GM18498 (cell line): ENCODE data around the gene EPHA4.

Experiments used
- ATAC-seq: cut with Tn5 transposase; IDR thresholded peaks from one replicate; pipeline ENCODE4 v1.9.1; 2021; ENCODE audit warnings: mild to moderate bottlenecking, moderate library complexity; ENCODE audit not compliant: unreplicated experiment

The EPHA4 gene

DNA sequence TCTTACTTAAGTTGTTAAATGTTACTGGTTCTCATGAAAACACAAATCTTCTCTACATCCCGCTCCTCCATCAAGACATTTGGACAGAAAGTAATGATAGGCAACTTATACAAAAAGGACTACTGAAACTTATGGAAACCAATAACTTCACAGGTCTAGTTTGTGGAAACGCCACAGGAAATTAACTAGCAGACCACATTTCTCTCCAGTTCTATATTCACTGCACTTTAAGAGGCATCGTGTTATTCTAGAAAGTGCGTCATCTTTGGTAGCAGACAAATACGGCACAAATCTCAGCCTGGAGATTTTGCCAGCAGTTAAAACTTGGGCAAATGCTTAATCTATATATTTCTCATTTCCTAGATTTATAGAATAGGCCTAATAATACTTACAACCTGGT lies 164.3 kb downstream of the EPHA4 start:
- no peak for ATAC-seq

DNA sequence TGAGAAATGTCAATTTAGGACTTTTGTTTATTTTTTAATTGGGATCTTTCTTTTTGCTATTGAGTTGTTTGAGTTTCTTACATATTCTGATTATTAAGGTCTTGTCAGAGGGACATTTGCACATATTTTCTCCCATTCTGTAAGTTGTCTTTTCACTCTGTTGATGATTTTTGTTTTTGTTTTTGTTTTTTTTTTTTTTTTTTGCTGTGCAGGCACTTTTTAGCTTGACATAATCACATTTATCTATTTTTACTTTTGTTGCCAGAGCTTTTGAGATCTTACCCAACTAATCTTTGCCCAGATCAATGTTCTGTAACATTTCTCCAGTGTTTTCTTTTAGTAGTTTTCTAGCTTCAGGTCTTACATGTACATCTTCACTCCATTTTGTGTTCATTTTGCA lies 166.6 kb downstream of the EPHA4 start:
- ATAC-seq, result no peak

DNA sequence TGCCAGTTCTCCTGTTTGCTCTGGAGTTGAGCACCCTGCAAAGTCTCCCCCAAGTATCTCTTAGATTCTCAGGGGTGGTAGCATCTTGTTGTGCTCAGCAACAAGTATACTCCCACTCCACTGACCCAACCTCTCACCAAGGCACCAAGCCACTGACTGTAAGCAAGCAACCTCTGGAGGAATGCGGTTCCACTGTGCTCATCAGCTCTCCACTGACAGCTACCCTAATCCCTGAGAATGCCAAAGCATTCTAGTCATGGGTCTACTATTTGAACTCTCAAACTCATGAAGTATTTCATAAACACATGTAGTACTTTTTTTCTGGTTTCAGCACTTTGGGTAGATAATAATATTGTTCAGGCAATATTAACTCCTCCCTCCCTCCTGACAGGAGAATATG lies 170.0 kb downstream of the EPHA4 start:
- ATAC-seq, result no peak

DNA sequence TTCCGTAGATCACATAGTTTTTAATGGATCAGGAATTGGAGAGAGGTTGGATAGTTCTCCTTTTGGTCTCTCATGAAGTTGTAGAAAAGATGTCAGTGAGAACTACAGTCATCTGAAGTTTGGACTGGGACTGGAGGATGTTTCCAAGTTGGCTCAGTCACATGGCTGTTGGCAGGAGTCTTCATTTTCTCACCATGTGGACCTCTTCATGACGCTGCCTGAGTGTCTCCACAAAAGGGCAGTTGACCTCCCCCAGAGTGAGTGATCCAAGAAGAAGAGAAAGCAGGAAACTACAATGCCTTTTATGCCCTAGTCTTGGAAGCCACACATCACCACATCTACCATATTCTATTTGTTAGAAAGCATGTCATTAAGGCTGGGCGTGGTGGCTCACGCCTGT lies 171.7 kb downstream of the EPHA4 start:
- ATAC-seq, result no peak

DNA sequence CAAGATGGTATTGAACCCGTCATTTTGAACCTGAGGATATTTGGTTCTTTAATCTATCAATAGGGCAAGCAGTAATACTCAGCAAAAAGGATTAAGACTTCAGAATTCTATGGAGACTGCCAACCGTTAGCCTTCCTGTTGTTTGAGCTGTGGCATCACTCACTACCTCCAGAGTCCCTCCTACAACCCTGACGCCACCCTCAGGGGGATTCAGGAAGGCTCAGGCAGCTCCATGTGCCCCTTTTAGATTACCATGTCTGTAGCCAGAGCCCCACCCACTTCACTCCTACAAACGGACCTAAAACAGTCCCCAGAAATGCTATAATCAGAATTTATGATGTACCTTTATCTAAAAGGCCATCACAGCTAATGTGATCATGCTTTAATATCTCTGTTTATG lies 172.9 kb downstream of the EPHA4 start:
- ATAC-seq, result no peak

DNA sequence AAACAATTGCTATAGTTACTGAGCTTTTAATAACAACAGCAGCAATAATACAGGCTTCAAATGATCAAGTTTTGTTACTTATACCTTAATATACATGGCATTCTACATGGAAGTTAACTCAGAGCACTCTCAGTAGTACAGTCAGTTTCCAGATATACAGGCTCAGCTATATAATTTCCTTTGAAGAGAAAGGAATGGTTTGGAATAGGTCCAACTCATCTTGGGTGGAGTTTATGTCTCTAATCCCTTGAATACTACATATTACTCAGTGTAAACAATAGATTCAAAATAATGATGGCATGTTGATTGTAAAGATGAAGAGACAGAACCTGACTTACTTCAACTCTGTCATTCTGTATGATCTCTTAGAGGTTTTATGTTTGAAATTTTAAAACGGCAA lies 174.9 kb downstream of the EPHA4 start:
- no peak for ATAC-seq

DNA sequence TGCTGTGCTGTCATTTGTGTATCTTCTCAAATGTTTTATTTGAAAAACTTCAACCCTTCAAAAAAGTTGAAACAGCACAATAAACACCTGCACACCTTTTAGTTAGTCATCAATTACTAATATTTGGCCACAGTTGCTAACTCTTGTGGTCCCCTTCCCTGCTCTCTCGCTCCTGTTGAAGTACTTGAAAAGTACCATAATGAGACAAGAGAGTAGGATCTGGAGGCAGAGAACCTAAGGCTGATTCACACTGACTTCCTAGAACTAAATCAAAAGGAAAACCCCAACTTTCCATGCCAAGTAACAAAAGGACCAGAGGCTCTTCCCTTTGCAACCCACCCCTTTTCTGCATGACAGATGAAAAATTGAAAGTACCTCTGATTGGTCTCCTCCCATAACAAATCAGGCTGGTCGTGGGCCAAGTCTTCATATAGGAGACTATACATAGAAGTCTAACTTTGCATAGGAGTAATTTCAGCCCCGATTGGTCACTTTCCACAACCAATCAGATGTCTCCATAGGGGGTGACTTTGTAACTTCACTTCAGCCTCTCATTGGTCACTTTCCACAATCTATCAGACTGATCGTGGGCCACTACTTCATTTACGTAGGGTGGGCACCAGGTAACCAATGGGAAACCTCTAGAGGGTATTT lies 179.7 kb downstream of the EPHA4 start:
- no peak for ATAC-seq

DNA sequence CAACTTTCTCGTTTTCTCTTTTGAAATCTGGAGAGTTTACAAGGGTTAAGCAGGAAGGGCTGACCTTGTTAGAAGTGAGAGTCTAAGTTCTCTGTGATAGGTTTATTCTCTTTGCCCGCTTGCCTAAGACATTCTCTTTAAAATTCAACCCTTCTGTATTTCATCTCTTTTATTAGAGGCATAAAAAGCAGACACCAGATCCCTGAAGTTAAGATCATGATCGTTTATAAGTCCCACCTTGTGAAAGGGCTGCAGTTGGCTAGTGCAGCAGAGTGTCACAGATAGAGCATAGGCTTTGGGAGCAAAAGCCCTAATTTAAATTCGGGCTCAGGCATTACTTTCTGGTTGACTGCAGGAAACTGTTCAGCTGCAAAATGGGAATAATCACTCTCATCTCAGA lies 181.2 kb downstream of the EPHA4 start:
- no peak for ATAC-seq

DNA sequence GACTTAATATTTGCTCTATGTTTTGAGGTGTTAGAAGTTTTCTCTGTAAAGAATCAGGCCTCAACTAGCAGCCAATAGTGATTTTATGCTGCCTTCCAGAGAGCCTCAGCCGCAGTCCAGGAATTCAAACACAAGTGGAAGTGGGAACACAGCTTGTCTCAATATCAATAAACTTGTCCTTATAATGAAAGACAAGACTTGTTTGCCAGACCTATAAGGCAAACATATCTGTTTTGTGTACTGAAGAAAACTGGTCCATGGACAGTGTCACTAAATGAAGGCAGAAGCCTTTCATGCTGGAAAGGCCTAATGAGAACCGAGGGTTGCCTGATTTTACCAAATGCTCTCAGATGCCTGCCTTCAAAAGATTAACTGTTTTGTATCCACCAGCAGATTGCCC lies 182.2 kb downstream of the EPHA4 start:
- ATAC-seq, result no peak

DNA sequence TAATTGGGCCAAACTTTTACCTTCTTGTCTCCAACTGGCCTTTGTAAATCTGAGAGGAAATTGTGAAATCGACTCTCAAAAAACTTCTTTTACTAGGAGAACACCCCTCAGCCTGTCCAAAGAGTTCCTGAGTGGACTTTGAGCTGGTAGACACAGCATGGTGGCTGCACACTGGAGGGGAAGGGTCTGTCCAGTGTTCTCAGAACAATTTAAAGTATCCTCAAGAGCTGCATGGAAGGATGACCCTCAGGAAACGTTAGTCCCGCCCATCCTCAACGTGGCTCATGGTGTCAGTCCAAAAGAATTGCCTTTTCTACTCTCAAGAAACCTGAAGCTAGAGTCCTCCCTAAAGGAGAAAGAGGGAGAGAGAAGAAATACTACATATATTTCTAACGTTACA lies 182.7 kb downstream of the EPHA4 start:
- no peak for ATAC-seq

DNA sequence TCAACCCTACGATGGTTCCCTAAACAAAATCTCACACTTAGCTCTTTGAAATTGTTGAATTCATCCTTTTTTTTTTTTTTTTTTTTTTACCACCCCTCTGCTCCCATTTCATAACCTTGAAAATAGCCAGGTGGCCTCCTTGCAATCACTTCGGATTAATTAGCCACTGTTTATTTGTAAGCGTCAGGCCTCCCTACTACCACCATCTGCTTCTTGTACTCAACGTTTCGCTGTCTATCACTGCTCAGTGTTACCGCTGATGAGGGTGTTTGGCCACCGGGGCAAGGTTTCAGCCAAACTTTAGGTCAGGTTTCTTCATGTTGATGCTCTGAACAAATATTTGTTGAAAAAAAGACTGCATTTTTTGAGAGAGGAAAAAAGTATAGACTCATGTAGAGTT lies 183.2 kb downstream of the EPHA4 start:
- ATAC-seq, result no peak

DNA sequence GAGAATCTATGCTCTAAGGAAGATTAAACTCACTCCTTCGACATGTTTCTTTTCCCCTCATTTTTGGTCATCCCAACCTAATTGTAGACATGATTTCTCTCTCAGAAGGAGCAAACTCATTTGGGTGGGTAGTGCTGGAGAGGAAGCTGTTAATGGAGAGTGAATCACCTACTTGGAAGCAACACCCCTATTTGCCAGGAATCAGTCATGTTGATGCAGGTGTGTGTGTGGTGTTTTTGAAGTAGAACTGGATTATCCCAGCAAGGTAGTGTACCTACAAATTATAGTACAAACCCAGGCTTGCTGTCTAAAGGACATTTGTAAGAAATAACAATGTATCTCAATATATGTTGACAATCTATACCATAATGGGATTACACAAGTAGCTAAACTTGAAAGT lies 186.4 kb downstream of the EPHA4 start:
- no peak for ATAC-seq

DNA sequence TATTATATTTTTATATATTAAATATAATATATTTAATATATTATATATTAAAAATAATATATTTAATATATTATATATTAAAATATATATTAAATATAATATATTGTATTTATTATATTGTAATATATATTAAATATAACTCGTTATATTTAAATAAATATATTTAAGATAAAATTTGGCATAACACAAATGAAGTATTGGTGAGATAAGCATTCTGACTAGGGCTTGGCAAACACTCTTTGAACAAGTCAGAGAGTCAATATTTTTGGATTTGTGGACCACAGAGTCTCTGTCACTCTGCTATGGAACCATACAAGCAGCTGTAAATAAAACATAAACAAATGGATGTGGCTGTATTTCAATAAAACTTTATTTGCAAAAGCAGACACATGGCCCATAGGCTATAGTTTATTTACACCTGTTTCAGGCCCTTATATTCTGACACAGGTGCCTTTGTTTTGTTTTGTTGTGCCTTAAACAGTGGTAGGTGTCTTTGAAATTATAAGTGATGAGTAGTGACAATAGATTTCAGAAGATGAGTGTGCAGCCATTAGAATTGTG lies 190.1 kb downstream of the EPHA4 start:
- ATAC-seq, result no peak

DNA sequence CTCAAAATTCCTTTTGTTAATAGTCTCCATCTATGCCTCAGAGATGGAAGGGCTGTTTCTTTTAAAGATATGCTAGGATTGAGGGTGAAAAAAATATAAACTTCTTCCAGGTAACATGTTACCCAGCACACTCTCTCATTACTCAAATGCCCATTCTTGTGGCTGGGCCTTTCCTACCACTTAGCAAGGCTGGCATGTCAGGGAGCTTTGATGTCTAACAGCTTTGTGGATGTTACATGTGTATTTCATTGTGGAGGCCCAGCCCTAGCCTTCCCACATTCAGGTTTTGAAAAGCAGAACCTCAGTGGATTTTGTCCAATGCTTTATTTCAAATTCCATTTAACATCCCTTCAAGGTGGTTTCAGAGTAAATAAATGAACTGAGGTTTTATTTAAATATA lies 191.4 kb downstream of the EPHA4 start:
- ATAC-seq, result no peak

DNA sequence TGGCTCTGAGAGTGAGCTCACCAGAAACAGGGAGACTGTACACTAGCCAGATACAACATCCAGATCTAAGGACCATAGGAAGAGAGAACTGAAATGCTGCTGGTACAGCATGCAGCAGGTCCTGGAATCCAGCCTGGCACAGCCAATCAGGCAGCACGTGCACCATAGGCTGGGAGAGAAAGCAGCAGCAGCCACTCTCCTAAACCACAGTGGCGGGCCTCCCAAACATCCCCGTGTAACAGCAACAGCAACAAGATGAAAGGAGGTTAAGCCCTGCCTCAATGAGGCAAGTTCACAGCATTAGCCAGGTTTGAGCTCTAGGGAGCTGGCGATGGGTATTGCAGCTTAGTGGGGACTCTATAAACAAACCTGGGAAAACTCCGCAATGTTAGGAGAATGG lies 192.0 kb downstream of the EPHA4 start:
- ATAC-seq, result no peak

DNA sequence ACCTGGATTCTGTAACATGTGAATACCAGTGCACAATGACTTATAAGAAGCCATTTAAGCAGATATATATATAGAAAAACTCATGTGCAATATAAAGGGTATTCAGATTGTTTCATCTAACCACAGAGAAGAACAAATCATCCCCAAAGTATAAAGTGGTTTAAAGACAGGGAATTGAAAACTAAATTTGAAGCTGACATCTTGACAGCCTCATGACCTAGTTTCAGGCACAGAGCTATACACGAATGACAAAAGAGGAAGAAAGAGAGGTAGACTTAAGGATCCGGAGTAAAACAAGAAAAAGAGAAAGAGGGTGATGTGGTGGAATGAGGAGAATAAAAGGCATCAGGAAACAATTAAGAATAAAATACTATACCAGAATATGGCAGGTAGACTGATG lies 194.5 kb downstream of the EPHA4 start:
- no peak for ATAC-seq

DNA sequence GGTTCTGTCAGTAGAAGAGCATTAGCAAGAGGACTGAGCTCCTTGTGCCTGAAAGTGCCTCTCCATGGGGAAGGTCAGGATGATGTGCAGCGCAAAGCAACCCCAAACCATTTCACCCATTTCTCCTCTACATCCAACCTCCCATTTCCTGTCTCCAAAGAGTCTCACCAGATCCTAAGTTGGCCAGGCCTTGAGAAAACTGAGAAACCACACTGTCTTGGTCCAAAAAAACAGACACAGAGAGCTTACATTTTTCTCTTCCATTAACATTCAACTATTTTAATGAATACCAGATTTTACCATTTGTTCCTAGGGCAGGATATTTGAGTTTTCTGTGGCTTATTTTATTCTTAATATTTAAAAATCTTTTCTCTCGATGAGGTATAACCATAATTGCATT lies 195.0 kb downstream of the EPHA4 start:
- ATAC-seq, result no peak

DNA sequence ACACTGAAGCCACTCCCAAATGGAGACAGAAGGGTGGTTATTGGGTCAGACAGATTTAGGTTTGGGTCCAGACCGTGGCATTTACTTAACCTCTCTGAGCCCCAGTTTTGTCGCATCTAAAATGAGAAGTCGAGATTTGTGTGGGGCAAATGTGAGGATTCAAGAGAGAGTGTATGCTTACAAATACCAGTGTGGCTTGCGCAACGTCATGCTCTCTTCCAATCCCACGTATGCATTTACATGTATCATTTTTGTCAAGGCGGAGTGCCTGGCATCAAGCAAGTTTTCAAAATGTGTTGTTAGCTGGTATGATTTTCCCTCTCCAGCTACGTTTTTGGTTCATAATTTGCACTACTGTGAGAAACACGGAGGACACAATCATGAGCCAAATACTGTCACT lies 197.9 kb downstream of the EPHA4 start:
- no peak for ATAC-seq

DNA sequence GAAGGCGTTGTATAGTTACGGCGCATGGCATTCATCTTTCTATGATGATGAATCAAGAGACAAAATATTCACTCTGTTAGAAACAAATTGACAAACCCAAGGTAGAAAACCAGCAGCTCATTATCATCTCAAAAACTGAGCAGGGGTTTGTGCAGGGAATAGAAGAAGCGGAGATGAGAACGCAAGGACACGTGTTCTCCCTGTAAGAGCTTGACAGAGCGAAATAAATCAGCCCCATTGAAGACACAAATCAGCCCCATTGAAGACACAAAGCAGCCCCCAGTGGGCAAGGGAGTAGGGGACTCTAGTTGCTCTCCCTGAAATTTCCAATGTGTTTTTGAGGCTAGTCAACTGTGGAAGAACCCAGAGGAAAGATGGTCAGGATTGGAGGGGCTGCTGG lies 199.2 kb downstream of the EPHA4 start:
- ATAC-seq, result no peak

DNA sequence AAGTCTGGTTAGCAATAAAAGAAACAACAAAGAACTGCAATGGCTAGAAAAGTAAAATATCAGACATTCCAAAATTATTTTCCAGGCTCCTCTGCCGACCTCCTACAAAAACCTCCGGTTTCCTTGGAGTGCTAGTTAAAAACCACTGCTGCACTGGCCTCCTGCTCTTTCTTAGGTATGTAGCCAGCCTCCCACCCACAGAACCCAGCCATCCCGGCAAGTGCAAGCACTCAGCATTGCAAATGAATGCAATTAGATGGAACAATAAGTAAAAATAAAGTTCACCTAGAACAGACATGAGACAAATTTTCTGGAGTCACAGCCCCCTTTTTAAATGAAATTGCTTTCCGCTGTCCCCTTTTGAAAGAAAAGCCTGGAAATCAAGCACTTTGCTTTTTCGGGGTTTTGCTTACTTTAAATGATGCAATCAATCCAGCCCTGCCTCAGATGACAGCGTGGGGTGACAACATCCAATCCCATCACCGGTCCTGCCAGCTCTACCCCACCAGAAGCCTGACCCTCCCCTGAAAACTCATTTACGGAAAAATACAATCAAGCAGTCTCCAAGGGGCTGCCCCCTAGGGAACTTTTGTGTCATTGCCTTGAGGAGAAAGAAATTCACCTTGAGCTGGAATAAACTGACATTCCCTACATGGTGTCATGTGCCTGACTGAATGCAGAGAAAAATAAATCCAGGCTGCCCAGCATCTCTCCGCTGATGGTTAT lies 199.8 kb downstream of the EPHA4 start:
- ATAC-seq, result no peak

DNA sequence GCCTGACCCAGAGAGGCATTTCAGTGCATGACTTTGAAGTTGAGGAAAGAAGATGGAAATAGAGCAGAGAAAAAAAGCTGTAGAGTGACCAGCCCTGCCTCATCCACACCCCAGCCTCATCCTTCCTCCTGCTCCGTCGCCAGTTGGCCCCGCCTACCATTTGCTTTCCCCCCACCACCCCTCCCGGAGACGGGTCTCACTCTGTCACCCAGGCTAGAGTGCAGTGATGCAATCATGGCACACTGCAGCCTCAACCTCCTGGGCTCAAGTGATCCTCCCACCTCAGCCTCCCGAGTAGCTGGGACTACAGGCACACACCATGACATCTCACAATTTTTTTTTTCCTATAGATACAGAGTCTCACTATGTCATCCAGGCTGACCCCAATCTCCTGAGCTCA lies 200.8 kb downstream of the EPHA4 start:
- ATAC-seq, result no peak

DNA sequence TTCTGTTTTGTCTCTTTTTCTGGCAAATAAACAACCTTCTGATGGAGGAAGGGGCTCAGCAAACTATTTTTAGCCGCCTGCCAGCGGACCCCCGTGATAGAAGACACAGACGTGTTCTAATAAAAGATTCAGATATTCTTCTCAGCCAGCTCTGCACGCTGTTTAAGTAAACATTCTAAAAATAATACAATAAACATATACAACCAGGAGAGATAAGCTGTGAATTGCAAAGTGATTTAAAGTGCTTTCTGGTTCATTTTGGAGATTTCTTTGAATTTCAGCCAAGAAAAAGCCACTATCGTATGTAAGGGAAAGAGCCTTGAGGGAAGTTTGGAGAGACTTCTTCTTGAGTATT lies 201.3 kb downstream of the EPHA4 start:
- no peak for ATAC-seq
